HG03139 (cell line): Measurements from ENCODE around the gene FBRS.
A peak's percentile ranks its signal among the peaks of the same experiment; 100 is the strongest.
"Not testable (repeated sequence)": the region's sequence is repeated elsewhere in the genome, so short reads cannot be mapped to it uniquely, and the experiment has no call there.

ENCODE experiments used
- ATAC-seq: cut with Tn5 transposase; IDR thresholded peaks from one replicate; pipeline ENCODE4 v1.9.1; 2021; ENCODE audit not compliant: unreplicated experiment

FBRS gene

GRCh38 chr16:30657866-30658730 is at the start of gene FBRS:
FBRS (plus strand) TSS chr16:30658431; CDS start chr16:30659519, 1,088 bp downstream.
- ATAC-seq: peak; percentile 59

GRCh38 chr16:30609002-30609925 is 49.0 kb upstream of the FBRS start:
- peak; percentile 14 for ATAC-seq

- ATAC-seq: peak; percentile 77
These were observed 48.0 kb upstream of the FBRS start, which contains the start of gene ZNF689 for GRCh38 chr16:30609926-30610839. ZNF689 (minus strand) TSS chr16:30610389; CDS start chr16:30610041, 348 bp downstream.

- no peak for ATAC-seq
These were observed 42.7 kb upstream of the FBRS start for GRCh38 chr16:30615358-30616091.

GRCh38 chr16:30619202-30619601 is 39.0 kb upstream of the FBRS start:
- no peak for ATAC-seq

- ATAC-seq: no peak
These were observed 38.6 kb upstream of the FBRS start for GRCh38 chr16:30619638-30620037.

GRCh38 chr16:30620169-30620568 is 38.1 kb upstream of the FBRS start:
- ATAC-seq: no peak

GRCh38 chr16:30621765-30622164 is 36.5 kb upstream of the FBRS start:
- no peak for ATAC-seq

- no peak for ATAC-seq
These were observed 35.7 kb upstream of the FBRS start for GRCh38 chr16:30622455-30623032.

GRCh38 chr16:30623536-30624283 is 34.5 kb upstream of the FBRS start:
- ATAC-seq: no peak

GRCh38 chr16:30626236-30626635 is 32.0 kb upstream of the FBRS start:
- no peak for ATAC-seq

- ATAC-seq: no peak
These were observed 29.3 kb upstream of the FBRS start for GRCh38 chr16:30628628-30629540.

GRCh38 chr16:30632454-30632853 is 25.8 kb upstream of the FBRS start:
- not testable (repeated sequence) for ATAC-seq

- no peak for ATAC-seq
These were observed 24.7 kb upstream of the FBRS start for GRCh38 chr16:30633526-30633925.

- no peak for ATAC-seq
These were observed 21.6 kb upstream of the FBRS start for GRCh38 chr16:30636599-30636998.

GRCh38 chr16:30637139-30637538 is 21.1 kb upstream of the FBRS start:
- ATAC-seq: not testable (repeated sequence)

GRCh38 chr16:30637944-30638343 is 20.3 kb upstream of the FBRS start:
- no peak for ATAC-seq
